Tibial nerve (tissue), 4 donors: ENCODE results near the gene CPNE4.

Experiments
- CTCF ChIP-seq, 5 experiments: fragments of 200-600 bp in 3 of 5; fragments of 450-650 bp in 2 of 5; sonication (generic) in 3 of 5; IDR thresholded peaks; one replicate each; pipeline ENCODE4 v1.5.1; 2016 to 2019; ENCODE audit warnings: antibody characterized with exemption in 5 of 5, mild to moderate bottlenecking in 3 of 5, moderate library complexity in 2 of 5
- EP300 ChIP-seq, 2 donors: sonication (generic); formaldehyde crosslinking; IDR thresholded peaks; one replicate each; pipeline ENCODE4 v1.6.1; 2017; ENCODE audit warnings: antibody characterized with exemption in 2 of 2, mild to moderate bottlenecking in 1 of 2
- POLR2A ChIP-seq, 2 donors: fragments of 450-650 bp; IDR thresholded peaks; one replicate each; pipeline ENCODE4 v1.6.1; 2017; ENCODE audit warnings: antibody characterized with exemption in 2 of 2, mild to moderate bottlenecking in 2 of 2, moderate library complexity in 2 of 2

GRCh38 chr3:131976448-131976847 is 58.4 kb downstream of the CPNE4 start:
- no peak for TF ChIP-seq CTCF (IDR thresholded peaks at IDR 0.05)
- TF ChIP-seq POLR2A (IDR thresholded peaks at IDR 0.05) = no peak
- TF ChIP-seq EP300 (IDR thresholded peaks at IDR 0.05) = no peak
